HG02981 (cell line): ENCODE results near the gene PLA2G6.

Experiments
- ATAC-seq: cut with Tn5 transposase; IDR thresholded peaks from one replicate; pipeline ENCODE4 v1.9.1; 2021; ENCODE audit warnings: mild to moderate bottlenecking, moderate library complexity; ENCODE audit not compliant: unreplicated experiment

The PLA2G6 gene

DNA sequence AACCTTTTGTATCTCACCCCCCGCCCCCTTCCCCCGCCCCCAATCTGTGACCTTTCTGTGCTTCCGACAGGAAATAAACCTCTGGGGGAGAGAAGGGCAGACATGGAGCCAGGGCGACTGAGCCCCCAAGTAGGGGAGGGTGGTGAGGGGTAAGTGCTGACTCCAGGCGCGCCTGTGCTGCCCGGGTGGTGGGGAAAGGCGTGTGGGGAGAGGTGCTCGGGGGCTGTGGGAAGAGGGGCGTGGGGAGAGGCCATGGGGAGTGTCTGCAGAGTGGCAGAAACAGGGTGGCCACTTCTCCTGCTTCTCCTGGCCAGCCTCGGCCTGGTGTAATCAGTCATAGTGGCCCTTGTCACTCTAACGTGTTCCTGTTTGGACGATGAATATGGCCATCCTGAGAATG lies 105.7 kb downstream of the PLA2G6 start:
- ATAC-seq, result no peak

GRCh38 chr22:38075105-38075825 lies 106.4 kb downstream of the PLA2G6 start:
- ATAC-seq, result no peak

DNA sequence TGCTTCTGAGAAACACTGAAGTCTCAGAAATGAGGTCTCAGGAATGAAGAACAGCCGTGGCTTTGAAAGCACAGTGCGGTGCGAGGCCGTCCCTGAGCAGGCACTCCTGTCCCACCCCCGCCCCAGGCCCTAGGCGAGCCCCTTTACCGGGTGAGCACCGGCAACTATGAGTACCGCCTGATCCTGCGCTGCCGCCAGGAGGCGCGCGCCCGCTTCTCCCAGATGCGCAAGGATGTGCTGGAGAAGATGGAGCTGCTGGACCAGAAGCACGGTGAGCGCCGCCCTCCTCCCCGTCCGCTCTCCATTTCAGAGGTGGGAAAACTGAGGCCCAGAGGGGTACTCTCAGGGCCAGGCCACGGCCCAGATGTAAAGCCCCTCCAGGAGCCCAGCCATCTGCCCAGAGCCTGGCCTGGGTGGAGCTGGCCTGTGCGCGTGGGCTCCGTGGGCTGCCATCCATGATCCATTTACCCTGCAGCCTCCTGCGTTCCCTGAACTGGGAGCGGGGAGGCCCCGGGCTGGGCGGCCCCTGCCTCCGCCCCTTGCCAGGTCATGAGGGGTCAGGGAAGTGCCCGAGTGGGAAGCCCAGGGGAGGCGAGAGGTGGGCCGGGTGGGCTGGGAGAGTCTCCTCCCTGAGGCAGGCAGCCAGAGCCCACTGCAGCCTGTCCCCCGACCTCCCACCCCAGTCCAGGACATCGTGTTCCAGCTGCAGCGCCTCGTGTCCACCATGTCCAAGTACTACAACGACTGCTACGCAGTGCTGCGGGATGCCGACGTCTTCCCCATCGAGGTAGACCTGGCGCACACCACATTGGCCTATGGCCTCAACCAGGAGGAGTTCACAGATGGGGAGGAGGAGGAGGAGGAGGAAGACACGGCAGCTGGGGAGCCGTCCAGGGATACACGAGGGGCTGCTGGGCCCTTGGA lies 107.2 kb downstream of the PLA2G6 start:
- no peak for ATAC-seq

- no peak for ATAC-seq
Observed at GRCh38 chr22:38073150-38074130, 108.2 kb downstream of the PLA2G6 start.

GRCh38 chr22:38072322-38073149 lies 109.1 kb downstream of the PLA2G6 start:
- ATAC-seq, result no peak

DNA sequence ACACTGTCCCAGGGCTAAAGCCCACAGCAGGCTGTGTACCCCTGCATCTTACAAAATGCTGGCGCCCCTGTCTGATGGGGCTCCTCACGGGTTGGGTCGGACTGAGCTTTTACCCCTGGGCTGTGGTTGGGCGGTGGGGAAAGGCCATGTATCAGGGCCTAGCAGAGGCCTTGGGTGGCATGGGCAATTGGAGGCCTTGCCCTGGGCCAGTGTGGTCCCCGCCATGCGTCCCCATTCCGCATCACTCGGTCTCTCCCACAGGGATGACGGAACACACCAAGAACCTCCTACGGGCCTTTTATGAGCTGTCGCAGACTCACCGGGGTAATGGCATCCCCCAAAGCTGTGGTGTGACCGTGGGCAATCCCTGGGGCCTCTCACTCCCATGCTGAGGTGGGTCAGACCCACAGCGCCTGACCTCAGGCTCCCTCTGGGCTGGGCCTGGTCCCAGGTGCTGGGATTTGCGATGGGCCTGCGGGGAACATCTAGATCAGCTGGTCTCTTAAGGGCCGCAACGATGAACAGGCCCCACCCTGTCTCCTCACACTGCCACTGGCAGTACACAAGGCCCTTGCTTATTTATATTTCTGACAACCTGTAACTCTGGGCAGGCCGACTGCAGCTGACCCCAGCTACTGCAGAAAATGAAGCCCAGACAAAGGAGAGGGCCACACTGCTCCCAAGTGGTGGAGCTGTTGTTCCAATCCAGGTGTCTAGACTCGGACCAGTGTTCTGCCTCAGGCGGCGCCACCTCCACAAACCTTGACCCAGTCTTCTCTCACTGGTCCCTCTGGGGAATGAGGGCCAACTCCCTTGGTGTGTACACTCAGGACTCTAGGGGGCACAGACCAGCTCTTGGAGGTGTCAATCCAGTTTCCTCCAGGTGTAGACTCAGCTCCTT lies 110.0 kb downstream of the PLA2G6 start:
- ATAC-seq, result no peak

- no peak for ATAC-seq
Observed at GRCh38 chr22:38070250-38070921, 111.2 kb downstream of the PLA2G6 start.

DNA sequence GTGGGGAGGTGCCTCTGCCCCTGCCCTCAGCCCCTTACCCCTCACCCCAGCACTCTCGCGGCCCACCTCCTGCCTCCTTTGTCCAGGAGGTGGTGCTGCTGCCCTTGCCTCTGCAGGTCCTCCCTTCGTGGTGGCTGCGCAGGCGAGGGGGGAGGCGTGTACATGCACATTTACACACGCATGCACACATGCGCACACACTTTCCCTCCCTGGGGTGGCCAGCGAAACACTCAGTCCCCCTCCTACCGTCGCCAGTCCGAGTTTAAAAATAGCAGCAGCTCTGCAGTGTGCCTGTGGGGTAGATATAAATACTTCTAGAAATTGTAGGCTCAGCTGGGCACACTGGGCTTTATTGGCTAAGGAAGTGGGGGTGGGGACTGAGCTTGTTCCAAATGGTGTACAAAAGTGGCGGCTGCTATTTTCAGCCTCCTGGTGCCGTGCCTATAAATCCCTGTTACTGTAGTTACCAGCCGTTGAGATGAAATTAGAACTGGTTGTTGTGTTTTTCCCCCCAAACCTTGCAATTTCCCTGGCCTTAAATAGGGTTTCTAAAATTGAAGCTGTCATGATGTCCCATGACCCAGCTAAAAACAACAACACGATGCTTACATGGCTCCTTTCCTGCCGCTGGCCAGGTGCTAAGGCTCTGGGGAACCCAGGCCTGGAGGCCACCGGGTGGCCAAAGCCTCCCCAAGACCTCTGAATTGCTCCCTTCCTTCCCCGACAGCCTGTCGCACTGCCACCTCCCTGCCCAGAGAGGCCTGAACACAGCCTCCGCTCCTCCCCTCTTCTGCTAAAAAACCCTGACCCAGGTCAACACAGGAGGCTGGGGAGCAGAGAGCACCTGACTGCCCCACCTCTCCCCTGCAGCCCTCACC lies 112.0 kb downstream of the PLA2G6 start:
- no peak for ATAC-seq

- no peak for ATAC-seq
Observed at GRCh38 chr22:38068641-38069371, 112.8 kb downstream of the PLA2G6 start.

GRCh38 chr22:38067761-38068360 lies 113.8 kb downstream of the PLA2G6 start:
- no peak for ATAC-seq

GRCh38 chr22:38067028-38067415 lies 114.6 kb downstream of the PLA2G6 start:
- ATAC-seq, result no peak

GRCh38 chr22:38066381-38067027 lies 115.1 kb downstream of the PLA2G6 start:
- no peak for ATAC-seq

GRCh38 chr22:38065539-38065938 lies 116.1 kb downstream of the PLA2G6 start:
- no peak for ATAC-seq

GRCh38 chr22:38062791-38063190 lies 118.8 kb downstream of the PLA2G6 start:
- no peak for ATAC-seq
